SJCRH30 (cell line): ENCODE measurements around the gene IFIT2. TPM values are rescaled to one million over a fixed set of nuclear protein-coding genes. Genes with fewer than 3 reads are reported as not detected.
"Not testable (repeated sequence)": the region's sequence is repeated elsewhere in the genome, so short reads cannot be mapped to it uniquely, and the experiment has no call there.

Experiments used
- DNase-seq, 2 experiments: peaks; one replicate each; pipeline ENCODE4 v3.0.0-alpha.2; 2015 to 2020
- H3K27ac ChIP-seq: fragments of 250-450 bp; sonication (Bioruptor Pico); 2 replicates; pipeline ENCODE4 v1.5.1; 2020; ENCODE audit warnings: mild to moderate bottlenecking, moderate library complexity
- H3K27me3 ChIP-seq: fragments of 250-450 bp; sonication (Bioruptor Pico); 2 replicates; pipeline ENCODE4 v1.5.1; 2020; ENCODE audit warnings: mild to moderate bottlenecking, moderate library complexity
- H3K36me3 ChIP-seq: fragments of 250-450 bp; sonication (Bioruptor Pico); 2 replicates; pipeline ENCODE4 v1.5.1; 2020; ENCODE audit warnings: mild to moderate bottlenecking, moderate library complexity
- H3K4me1 ChIP-seq: fragments of 250-450 bp; sonication (Bioruptor Pico); 2 replicates; pipeline ENCODE4 v1.5.1; 2020; ENCODE audit warnings: mild to moderate bottlenecking, moderate library complexity
- H3K4me3 ChIP-seq: fragments of 250-450 bp; sonication (Bioruptor Pico); 2 replicates; pipeline ENCODE4 v1.5.1; 2020; ENCODE audit warnings: mild to moderate bottlenecking, moderate library complexity
- H3K9me3 ChIP-seq: fragments of 250-450 bp; sonication (Bioruptor Pico); replicated peaks from 2 replicates; pipeline ENCODE4 v1.5.1; 2020; ENCODE audit warnings: mild to moderate bottlenecking, moderate library complexity
- total RNA-seq: library from RNA; depleted of rRNA; stranded (reverse); fragments of >200 nt; shearing (Covaris generic); gene quantifications from 2 replicates; pipeline ENCODE4 v1.2.3, GENCODE V29; 2014; rRNA removed

Gene IFIT2
- total RNA-seq: 0.26 and 0.28 TPM in 2 replicates

GRCh38 chr10:89301721-89302445, at the start of gene IFIT2:
Gene IFIT2 (plus strand): TSS chr10:89302046. CDS start chr10:89302124, 78 bp downstream.
- Histone ChIP-seq H3K36me3 (no peaks in the 10 kb centered on the region), H3K4me1 (no peaks in the 10 kb centered on the region), H3K27ac (peak within 1 kb of the TSS; percentile 72), H3K4me3 (peak within 1 kb of the TSS; percentile 52), H3K27me3 (no peaks in the 10 kb centered on the region), H3K9me3 (no peaks in the 10 kb centered on the region)
- peak; percentile 48 to 67 for DNase-seq

- no peak overlapping the region for H3K4me3 ChIP-seq
- no peaks in the 10 kb centered on the region for H3K27me3 ChIP-seq
- no peak overlapping the region for H3K27ac ChIP-seq
- no peak for DNase-seq
- no peaks in the 10 kb centered on the region for H3K36me3 ChIP-seq
- no peaks in the 10 kb centered on the region for H3K4me1 ChIP-seq
- H3K9me3 ChIP-seq: no peaks in the 10 kb centered on the region
Measured at GRCh38 chr10:89252225-89252585, 49.6 kb upstream of the IFIT2 start.

GRCh38 chr10:89255091-89255579, 46.7 kb upstream of the IFIT2 start:
- H3K4me3 ChIP-seq, DNase-seq, H3K27me3 ChIP-seq, H3K9me3 ChIP-seq, H3K27ac ChIP-seq, H3K4me1 ChIP-seq, H3K36me3 ChIP-seq: not testable (repeated sequence)

GRCh38 chr10:89255793-89256192, 46.1 kb upstream of the IFIT2 start:
- no peak overlapping the region for H3K27ac ChIP-seq
- H3K4me1 ChIP-seq: no peaks in the 10 kb centered on the region
- no peaks in the 10 kb centered on the region for H3K9me3 ChIP-seq
- H3K36me3 ChIP-seq: no peaks in the 10 kb centered on the region
- no peak overlapping the region for H3K4me3 ChIP-seq
- DNase-seq: no peak
- no peaks in the 10 kb centered on the region for H3K27me3 ChIP-seq

- Histone ChIP-seq H3K4me3 (no peak overlapping the region), H3K27me3 (no peaks in the 10 kb centered on the region), H3K27ac (no peak overlapping the region), H3K4me1 (no peaks in the 10 kb centered on the region), H3K9me3 (no peaks in the 10 kb centered on the region), H3K36me3 (no peaks in the 10 kb centered on the region)
- DNase-seq: no peak
Measured at GRCh38 chr10:89256340-89256739, 45.5 kb upstream of the IFIT2 start.

GRCh38 chr10:89256962-89257361, 44.9 kb upstream of the IFIT2 start:
- no peaks in the 10 kb centered on the region for H3K9me3 ChIP-seq
- no peaks in the 10 kb centered on the region for H3K4me1 ChIP-seq
- H3K27ac ChIP-seq: no peak overlapping the region
- no peaks in the 10 kb centered on the region for H3K36me3 ChIP-seq
- no peak for DNase-seq
- no peak overlapping the region for H3K4me3 ChIP-seq
- no peaks in the 10 kb centered on the region for H3K27me3 ChIP-seq

- no peak overlapping the region for H3K4me3 ChIP-seq
- no peaks in the 10 kb centered on the region for H3K36me3 ChIP-seq
- no peaks in the 10 kb centered on the region for H3K4me1 ChIP-seq
- no peaks in the 10 kb centered on the region for H3K9me3 ChIP-seq
- no peak for DNase-seq
- no peak overlapping the region for H3K27ac ChIP-seq
- no peaks in the 10 kb centered on the region for H3K27me3 ChIP-seq
Measured at GRCh38 chr10:89257581-89257980, 44.3 kb upstream of the IFIT2 start.

GRCh38 chr10:89258881-89259280, 43.0 kb upstream of the IFIT2 start:
- no peaks in the 10 kb centered on the region for H3K36me3 ChIP-seq
- H3K9me3 ChIP-seq: no peaks in the 10 kb centered on the region

GRCh38 chr10:89262086-89263051, 39.5 kb upstream of the IFIT2 start:
- Histone ChIP-seq H3K4me3 (no peak overlapping the region), H3K36me3 (no peaks in the 10 kb centered on the region), H3K9me3 (no peaks in the 10 kb centered on the region), H3K27me3 (no peaks in the 10 kb centered on the region), H3K27ac (no peak overlapping the region), H3K4me1 (no peaks in the 10 kb centered on the region)
- DNase-seq: no peak

More at GRCh38 chr10:89258881-89259280, 43.0 kb upstream of the IFIT2 start:
- Histone ChIP-seq H3K27ac (no peak overlapping the region), H3K4me1 (no peaks in the 10 kb centered on the region), H3K27me3 (no peaks in the 10 kb centered on the region), H3K4me3 (no peak overlapping the region)
- no peak for DNase-seq

- no peaks in the 10 kb centered on the region for H3K27me3 ChIP-seq
- H3K27ac ChIP-seq: no peak overlapping the region
- H3K4me3 ChIP-seq: no peak overlapping the region
- no peaks in the 10 kb centered on the region for H3K4me1 ChIP-seq
- H3K36me3 ChIP-seq: no peaks in the 10 kb centered on the region
- DNase-seq: no peak
- H3K9me3 ChIP-seq: no peaks in the 10 kb centered on the region
Measured at GRCh38 chr10:89263091-89263490, 38.8 kb upstream of the IFIT2 start.

- Histone ChIP-seq H3K36me3 (no peaks in the 10 kb centered on the region), H3K4me1 (no peaks in the 10 kb centered on the region), H3K4me3 (no peak overlapping the region), H3K27me3 (no peaks in the 10 kb centered on the region), H3K27ac (no peak overlapping the region), H3K9me3 (no peaks in the 10 kb centered on the region)
- DNase-seq: no peak
Measured at GRCh38 chr10:89263531-89263930, 38.3 kb upstream of the IFIT2 start.

GRCh38 chr10:89266721-89267453, 35.0 kb upstream of the IFIT2 start:
- Histone ChIP-seq H3K4me3 (no peak overlapping the region), H3K4me1 (no peaks in the 10 kb centered on the region), H3K27ac (no peak overlapping the region), H3K27me3 (no peaks in the 10 kb centered on the region), H3K36me3 (no peaks in the 10 kb centered on the region), H3K9me3 (no peaks in the 10 kb centered on the region)
- DNase-seq: no peak

- DNase-seq: no peak
- Histone ChIP-seq H3K4me1 (no peaks in the 10 kb centered on the region), H3K36me3 (no peaks in the 10 kb centered on the region), H3K4me3 (no peak overlapping the region), H3K27ac (no peak overlapping the region), H3K9me3 (no peaks in the 10 kb centered on the region), H3K27me3 (no peaks in the 10 kb centered on the region)
Measured at GRCh38 chr10:89269433-89270152, 32.3 kb upstream of the IFIT2 start.

GRCh38 chr10:89270153-89270483, 31.7 kb upstream of the IFIT2 start:
- DNase-seq: no peak
- Histone ChIP-seq H3K36me3 (no peaks in the 10 kb centered on the region), H3K27ac (no peak overlapping the region), H3K4me3 (no peak overlapping the region), H3K27me3 (no peaks in the 10 kb centered on the region), H3K4me1 (no peaks in the 10 kb centered on the region), H3K9me3 (no peaks in the 10 kb centered on the region)
